Stimulated activated naive CD8-positive, alpha-beta T cell treated with anti-CD3 and anti-CD28 coated beads, Interleukin-15, amount 100 ng/mL, for 72 hours (primary cell): ENCODE measurements around the gene MAP1LC3B2.
A peak's percentile ranks its signal among the peaks of the same experiment; 100 is the strongest.

Source experiments
- ATAC-seq: fragments of 150-1000 bp; cut with Tn5 transposase; 2 replicates; pipeline ENCODE4 v1.10.0; 2021; ENCODE audit warnings: mild to moderate bottlenecking, moderate library complexity
- DNase-seq, 2 donors: peaks; one replicate each; pipeline ENCODE4 v3.0.0; 2021 to 2022
- H3K27ac Mint-ChIP-seq, 2 donors: one replicate each; pipeline ENCODE4 v1.8.0; 2022; ENCODE audit warnings: mild to moderate bottlenecking in 2 of 2, mixed read lengths in 2 of 2, moderate library complexity in 2 of 2
- H3K27me3 Mint-ChIP-seq: one replicate; pipeline ENCODE4 v1.8.0; 2022; ENCODE audit warnings: mixed read lengths
- H3K4me1 Mint-ChIP-seq: one replicate; pipeline ENCODE4 v1.8.0; 2022; ENCODE audit warnings: mild to moderate bottlenecking, mixed read lengths
- H3K4me3 Mint-ChIP-seq, 2 donors: one replicate each; pipeline ENCODE4 v1.8.0; 2022; ENCODE audit warnings: mild to moderate bottlenecking in 2 of 2, mixed read lengths in 2 of 2, moderate library complexity in 1 of 2
- H3K9me3 Mint-ChIP-seq, 2 donors: one replicate each; pipeline ENCODE4 v1.8.0; 2022; ENCODE audit warnings: mixed read lengths in 2 of 2

MAP1LC3B2 gene

GRCh38 chr12:116533343-116534251, 25.6 kb upstream of the MAP1LC3B2 start:
- ATAC-seq: peak; percentile 82
- DNase-seq: peak; percentile 65 to 77
- peak overlapping the region; percentile 93 to 98 for H3K4me3 Mint-ChIP-seq
- H3K4me1 Mint-ChIP-seq: peaks cover 49% of the 10 kb centered on the region
- peak overlapping the region in 1 of 2 donors; percentile 69 for H3K27ac Mint-ChIP-seq
- no peaks in the 10 kb centered on the region for H3K27me3 Mint-ChIP-seq
- no peaks in the 10 kb centered on the region for H3K9me3 Mint-ChIP-seq

- Mint-ChIP-seq H3K27ac (peak overlapping the region; percentile 42 to 93), H3K4me1 (peaks cover 58% of the 10 kb centered on the region), H3K9me3 (no peaks in the 10 kb centered on the region), H3K4me3 (peak overlapping the region; percentile 93 to 98), H3K27me3 (no peaks in the 10 kb centered on the region)
- ATAC-seq (no peak), DNase-seq (no peak)
Observed at GRCh38 chr12:116534311-116535121, 24.7 kb upstream of the MAP1LC3B2 start.

GRCh38 chr12:116535241-116535640, 23.9 kb upstream of the MAP1LC3B2 start:
- Mint-ChIP-seq H3K4me1 (peaks cover 65% of the 10 kb centered on the region), H3K9me3 (no peaks in the 10 kb centered on the region), H3K4me3 (no peak overlapping the region), H3K27ac (no peak overlapping the region), H3K27me3 (no peaks in the 10 kb centered on the region)
- no peak for ATAC-seq
- no peak for DNase-seq

- Mint-ChIP-seq H3K9me3 (no peaks in the 10 kb centered on the region), H3K27ac (peak overlapping the region in 1 of 2 donors; percentile 69), H3K4me3 (peak overlapping the region; percentile 71 to 73), H3K4me1 (peaks cover 70% of the 10 kb centered on the region), H3K27me3 (no peaks in the 10 kb centered on the region)
- peak; percentile 23 for ATAC-seq
- DNase-seq: no peak
Observed at GRCh38 chr12:116537101-116537904, 21.9 kb upstream of the MAP1LC3B2 start.

GRCh38 chr12:116538076-116538591, 21.0 kb upstream of the MAP1LC3B2 start:
- H3K4me1 Mint-ChIP-seq: peaks cover 64% of the 10 kb centered on the region
- H3K27me3 Mint-ChIP-seq: no peaks in the 10 kb centered on the region
- no peak for DNase-seq
- no peaks in the 10 kb centered on the region for H3K9me3 Mint-ChIP-seq
- H3K27ac Mint-ChIP-seq: peak overlapping the region; percentile 45 to 69
- peak; percentile 60 for ATAC-seq
- H3K4me3 Mint-ChIP-seq: peak overlapping the region; percentile 71 to 73

- Mint-ChIP-seq H3K4me3 (peak overlapping the region; percentile 21 to 47), H3K27ac (peak overlapping the region in 1 of 2 donors; percentile 45), H3K4me1 (peaks cover 58% of the 10 kb centered on the region), H3K27me3 (no peaks in the 10 kb centered on the region), H3K9me3 (no peaks in the 10 kb centered on the region)
- ATAC-seq (no peak), DNase-seq (no peak)
Observed at GRCh38 chr12:116538682-116539305, 20.4 kb upstream of the MAP1LC3B2 start.

GRCh38 chr12:116539361-116539771, 19.8 kb upstream of the MAP1LC3B2 start:
- Mint-ChIP-seq H3K4me3 (peak overlapping the region in 1 of 2 donors; percentile 47), H3K27me3 (no peaks in the 10 kb centered on the region), H3K4me1 (peaks cover 52% of the 10 kb centered on the region), H3K27ac (no peak overlapping the region), H3K9me3 (no peaks in the 10 kb centered on the region)
- no peak for ATAC-seq
- DNase-seq: no peak

- no peak for ATAC-seq
- Mint-ChIP-seq H3K27me3 (no peaks in the 10 kb centered on the region), H3K9me3 (no peaks in the 10 kb centered on the region), H3K27ac (no peak overlapping the region), H3K4me1 (peaks cover 48% of the 10 kb centered on the region), H3K4me3 (no peak overlapping the region)
- DNase-seq: no peak
Observed at GRCh38 chr12:116539905-116540482, 19.2 kb upstream of the MAP1LC3B2 start.

- no peak for DNase-seq
Observed at GRCh38 chr12:116540622-116541152, 18.5 kb upstream of the MAP1LC3B2 start.

GRCh38 chr12:116541547-116542344, 17.4 kb upstream of the MAP1LC3B2 start:
- no peaks in the 10 kb centered on the region for H3K27me3 Mint-ChIP-seq
- DNase-seq: no peak
- no peak for ATAC-seq
- peaks cover 39% of the 10 kb centered on the region for H3K4me1 Mint-ChIP-seq
- no peak overlapping the region for H3K27ac Mint-ChIP-seq
- H3K9me3 Mint-ChIP-seq: no peaks in the 10 kb centered on the region
- H3K4me3 Mint-ChIP-seq: no peak overlapping the region

More at GRCh38 chr12:116540622-116541152, 18.5 kb upstream of the MAP1LC3B2 start:
- no peak overlapping the region for H3K4me3 Mint-ChIP-seq
- H3K9me3 Mint-ChIP-seq: no peaks in the 10 kb centered on the region
- H3K27ac Mint-ChIP-seq: no peak overlapping the region
- H3K27me3 Mint-ChIP-seq: no peaks in the 10 kb centered on the region
- peaks cover 48% of the 10 kb centered on the region for H3K4me1 Mint-ChIP-seq
- ATAC-seq: no peak

- no peaks in the 10 kb centered on the region for H3K27me3 Mint-ChIP-seq
- ATAC-seq (no peak), DNase-seq (no peak)
- no peaks in the 10 kb centered on the region for H3K9me3 Mint-ChIP-seq
- peaks cover 32% of the 10 kb centered on the region for H3K4me1 Mint-ChIP-seq
- peak overlapping the region; percentile 4 to 51 for H3K27ac Mint-ChIP-seq
- no peak overlapping the region for H3K4me3 Mint-ChIP-seq
Observed at GRCh38 chr12:116542345-116542956, 16.7 kb upstream of the MAP1LC3B2 start.

GRCh38 chr12:116544656-116545055, 14.5 kb upstream of the MAP1LC3B2 start:
- no peak for DNase-seq
- no peak overlapping the region for H3K27ac Mint-ChIP-seq
- peaks cover 17% of the 10 kb centered on the region for H3K4me1 Mint-ChIP-seq
- H3K27me3 Mint-ChIP-seq: peaks cover 5% of the 10 kb centered on the region
- H3K4me3 Mint-ChIP-seq: no peak overlapping the region
- no peak for ATAC-seq
- no peaks in the 10 kb centered on the region for H3K9me3 Mint-ChIP-seq

GRCh38 chr12:116545144-116545543, 14.0 kb upstream of the MAP1LC3B2 start:
- DNase-seq: no peak
- Mint-ChIP-seq H3K9me3 (no peaks in the 10 kb centered on the region), H3K27me3 (peaks cover 5% of the 10 kb centered on the region), H3K27ac (no peak overlapping the region), H3K4me3 (no peak overlapping the region), H3K4me1 (peaks cover 12% of the 10 kb centered on the region)
- no peak for ATAC-seq
